ENCODE data around the gene CLEC16A. TPM values are rescaled to one million over a fixed set of nuclear protein-coding genes. Genes with fewer than 3 reads are reported as not detected.

The CLEC16A gene
- total and polyA plus RNA-seq, 7 experiments from 2014 or later = 14.7 to 38.2 (median 31.8) TPM

DNA sequence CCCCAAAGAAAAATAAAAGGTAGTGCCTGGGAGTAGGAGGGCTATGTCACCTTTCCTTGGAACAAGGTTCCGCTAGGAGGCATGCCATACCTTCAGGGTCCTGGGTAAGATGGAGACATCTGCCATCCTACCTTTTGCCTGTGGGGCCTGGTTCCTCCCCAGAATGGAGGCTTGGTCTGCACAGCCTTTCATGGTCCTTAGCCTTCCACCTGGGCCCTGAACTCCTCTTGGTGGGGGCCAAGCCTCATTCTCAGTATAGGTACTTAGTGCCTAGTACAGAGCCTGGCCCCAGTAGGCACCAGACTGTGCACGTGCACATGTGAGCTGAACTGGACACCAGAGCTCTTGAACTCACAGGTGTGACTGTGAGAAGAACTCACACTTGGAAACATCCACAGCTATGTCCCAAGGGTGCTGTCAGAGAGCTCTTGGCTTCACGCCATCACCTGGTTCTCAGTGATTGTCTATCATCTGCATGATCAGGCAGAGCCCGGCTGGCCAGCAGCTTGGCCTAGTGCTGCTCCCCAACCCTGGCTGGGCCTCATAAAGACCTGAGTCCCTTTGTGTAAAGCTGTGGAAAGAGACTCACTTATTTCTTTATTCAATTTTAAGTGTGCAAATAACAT lies 168.5 kb downstream of the CLEC16A start:
- H3K9me3 Mint-ChIP-seq = peaks cover 0 to 8% (median 0%) of the 10 kb centered on the region in 11 donors
- H3K27ac ChIP-seq (ENCODE audit: low read depth, low read length) = no peak overlapping the region
- no peaks in the 10 kb centered on the region for H3K27me3 ChIP-seq (ENCODE audit: control insufficient read depth in 2 of 2, insufficient read depth in 2 of 2, low read length in 2 of 2)
- H3K27me3 Mint-ChIP-seq = no peaks in the 10 kb centered on the region
- H3K4me1 ChIP-seq (ENCODE audit: control insufficient read depth in 2 of 2, insufficient read depth in 2 of 2, low read length in 2 of 2) = peaks cover 17 to 26% of the 10 kb centered on the region in 2 donors
- ATAC-seq (no peak), DNase-seq (no peak)
- H3K4me1 Mint-ChIP-seq = peaks cover 22 to 51% (median 33%) of the 10 kb centered on the region in 7 donors
- H3K36me3 ChIP-seq (ENCODE audit: control insufficient read depth in 2 of 3, insufficient read depth in 3 of 3, low read length in 3 of 3) = no peaks in the 10 kb centered on the region
- intact Hi-C loops (cut with micrococcal nuclease) = no loop called here
- H3K9me3 ChIP-seq (ENCODE audit: control insufficient read depth in 2 of 3, low read length in 3 of 3) = no peaks in the 10 kb centered on the region
- H3K4me3 Mint-ChIP-seq = peak overlapping the region in 1 of 10 donors; percentile 72
- H3K27ac Mint-ChIP-seq = peak overlapping the region in 3 of 9 donors; percentile 6 to 59 (median 9)
- peaks cover 0 to 48% (median 14%) of the 10 kb centered on the region in 5 donors for H3K36me3 Mint-ChIP-seq
- ChIA-PET POLR2A (no interaction called here), CTCF (no interaction called here)
- H3K4me3 ChIP-seq (ENCODE audit: low read length) = no peak overlapping the region

- Histone ChIP-seq H3K4me3 (ENCODE audit: low read length) (peak overlapping the region; percentile 31), H3K36me3 (ENCODE audit: control insufficient read depth in 2 of 3, insufficient read depth in 3 of 3, low read length in 3 of 3) (no peaks in the 10 kb centered on the region), H3K4me1 (ENCODE audit: control insufficient read depth in 2 of 2, insufficient read depth in 2 of 2, low read length in 2 of 2) (peaks cover 17 to 26% of the 10 kb centered on the region in 2 donors), H3K27ac (ENCODE audit: low read depth, low read length) (no peak overlapping the region), H3K9me3 (ENCODE audit: control insufficient read depth in 2 of 3, low read length in 3 of 3) (no peaks in the 10 kb centered on the region), H3K27me3 (ENCODE audit: control insufficient read depth in 2 of 2, insufficient read depth in 2 of 2, low read length in 2 of 2) (no peaks in the 10 kb centered on the region)
- H3K4me1 Mint-ChIP-seq = peaks cover 22 to 53% (median 33%) of the 10 kb centered on the region in 7 donors
- ChIA-PET POLR2A (no interaction called here), CTCF (no interaction called here)
- DNase-seq (peak in 7 of 9 donors; percentile 14 to 43 (median 31)), ATAC-seq (peak; percentile 77)
- peak overlapping the region; percentile 51 to 83 (median 64) for H3K4me3 Mint-ChIP-seq
- H3K9me3 Mint-ChIP-seq = peaks cover 0 to 8% (median 0%) of the 10 kb centered on the region in 11 donors
- H3K27me3 Mint-ChIP-seq = no peaks in the 10 kb centered on the region
- H3K27ac Mint-ChIP-seq = peak overlapping the region; percentile 36 to 89 (median 65)
- peaks cover 0 to 52% (median 19%) of the 10 kb centered on the region in 5 donors for H3K36me3 Mint-ChIP-seq
- intact Hi-C loops (cut with micrococcal nuclease) = loop anchor here in 1 of 2 donors (1.0 to 2.0 kb wide), 4 partner anchors 9 to 26 kb away; no protein-coding TSS in a partner anchor
Measured at GRCh38 chr16:11114366-11115164, 170.2 kb downstream of the CLEC16A start.

DNA sequence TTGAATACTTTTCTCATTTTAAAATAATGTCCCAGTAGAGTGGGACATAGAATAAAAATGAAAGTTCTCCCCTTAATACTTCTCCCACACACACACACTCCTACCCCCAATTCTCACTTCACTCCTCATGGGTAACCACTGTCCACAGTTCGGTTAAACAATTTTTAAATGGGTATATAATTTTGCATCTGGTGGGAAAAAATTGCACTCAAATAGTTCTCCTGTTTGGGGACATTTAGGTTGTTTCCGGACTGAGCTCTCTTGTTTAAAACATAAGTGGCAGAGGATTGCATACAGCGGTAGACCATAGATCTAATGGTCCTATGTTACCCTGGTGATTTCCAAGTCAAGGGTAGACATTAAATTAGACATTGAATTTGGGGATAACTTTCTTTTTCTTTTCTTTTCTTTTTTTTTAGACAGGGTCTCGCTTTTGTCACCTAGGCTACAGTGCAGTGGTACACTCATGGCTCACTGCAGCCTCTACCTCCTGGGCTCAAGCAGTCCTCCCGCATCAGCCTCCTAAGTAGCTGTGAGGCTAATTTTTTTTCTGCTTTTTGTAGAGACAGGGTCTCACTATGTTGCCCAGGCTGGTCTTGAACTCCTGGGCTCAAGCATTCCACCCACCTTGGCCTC lies 173.3 kb downstream of the CLEC16A start:
- H3K9me3 ChIP-seq (ENCODE audit: control insufficient read depth in 2 of 3, low read length in 3 of 3) = no peaks in the 10 kb centered on the region
- ChIA-PET CTCF (no interaction called here), POLR2A (no interaction called here)
- H3K27me3 ChIP-seq (ENCODE audit: control insufficient read depth in 2 of 2, insufficient read depth in 2 of 2, low read length in 2 of 2) = no peaks in the 10 kb centered on the region
- Mint-ChIP-seq H3K4me1 (peaks cover 20 to 65% (median 36%) of the 10 kb centered on the region in 7 donors), H3K36me3 (peaks cover 4 to 55% (median 19%) of the 10 kb centered on the region in 5 donors), H3K4me3 (no peak overlapping the region), H3K27me3 (no peaks in the 10 kb centered on the region), H3K27ac (peak overlapping the region in 3 of 9 donors; percentile 2 to 71 (median 9)), H3K9me3 (no peaks in the 10 kb centered on the region)
- no peak overlapping the region for H3K4me3 ChIP-seq (ENCODE audit: low read length)
- ATAC-seq (no peak), DNase-seq (no peak)
- H3K27ac ChIP-seq (ENCODE audit: low read depth, low read length) = no peak overlapping the region
- peaks cover 17 to 26% of the 10 kb centered on the region in 2 donors for H3K4me1 ChIP-seq (ENCODE audit: control insufficient read depth in 2 of 2, insufficient read depth in 2 of 2, low read length in 2 of 2)
- H3K36me3 ChIP-seq (ENCODE audit: control insufficient read depth in 2 of 3, insufficient read depth in 3 of 3, low read length in 3 of 3) = peaks cover 0 to 17% (median 4%) of the 10 kb centered on the region in 3 experiments
- intact Hi-C loops (cut with micrococcal nuclease) = no loop called here

- H3K27ac Mint-ChIP-seq = no peak overlapping the region
- no peak overlapping the region for H3K27ac ChIP-seq (ENCODE audit: low read depth, low read length)
- ATAC-seq = no peak
- DNase-seq = no peak
- ChIA-PET POLR2A (no interaction called here), CTCF (no interaction called here)
- peaks cover 5 to 56% (median 19%) of the 10 kb centered on the region in 5 donors for H3K36me3 Mint-ChIP-seq
- peaks cover 16 to 58% (median 29%) of the 10 kb centered on the region in 7 donors for H3K4me1 Mint-ChIP-seq
- H3K9me3 ChIP-seq (ENCODE audit: control insufficient read depth in 2 of 3, low read length in 3 of 3) = no peaks in the 10 kb centered on the region
- peaks cover 0 to 24% (median 4%) of the 10 kb centered on the region in 3 experiments for H3K36me3 ChIP-seq (ENCODE audit: control insufficient read depth in 2 of 3, insufficient read depth in 3 of 3, low read length in 3 of 3)
- H3K4me3 Mint-ChIP-seq = no peak overlapping the region
- H3K27me3 Mint-ChIP-seq = no peaks in the 10 kb centered on the region
- no peaks in the 10 kb centered on the region for H3K27me3 ChIP-seq (ENCODE audit: control insufficient read depth in 2 of 2, insufficient read depth in 2 of 2, low read length in 2 of 2)
- H3K9me3 Mint-ChIP-seq = no peaks in the 10 kb centered on the region
- H3K4me3 ChIP-seq (ENCODE audit: low read length) = no peak overlapping the region
- peaks cover 13 to 20% of the 10 kb centered on the region in 2 donors for H3K4me1 ChIP-seq (ENCODE audit: control insufficient read depth in 2 of 2, insufficient read depth in 2 of 2, low read length in 2 of 2)
- intact Hi-C loops (cut with micrococcal nuclease) = no loop called here
Measured at GRCh38 chr16:11118479-11118878, 174.1 kb downstream of the CLEC16A start.

- Histone ChIP-seq H3K36me3 (ENCODE audit: control insufficient read depth in 2 of 3, insufficient read depth in 3 of 3, low read length in 3 of 3) (peaks cover 0 to 50% (median 4%) of the 10 kb centered on the region in 3 experiments), H3K27me3 (ENCODE audit: control insufficient read depth in 2 of 2, insufficient read depth in 2 of 2, low read length in 2 of 2) (no peaks in the 10 kb centered on the region), H3K27ac (ENCODE audit: low read depth, low read length) (no peak overlapping the region), H3K4me3 (ENCODE audit: low read length) (no peak overlapping the region), H3K9me3 (ENCODE audit: control insufficient read depth in 2 of 3, low read length in 3 of 3) (no peaks in the 10 kb centered on the region), H3K4me1 (ENCODE audit: control insufficient read depth in 2 of 2, insufficient read depth in 2 of 2, low read length in 2 of 2) (no peaks in the 10 kb centered on the region)
- POLR2A ChIA-PET = no interaction called here
- Mint-ChIP-seq H3K4me1 (peaks cover 0 to 51% (median 9%) of the 10 kb centered on the region in 7 donors), H3K9me3 (no peaks in the 10 kb centered on the region), H3K27ac (no peak overlapping the region), H3K36me3 (peaks cover 16 to 72% (median 28%) of the 10 kb centered on the region in 5 donors), H3K27me3 (no peaks in the 10 kb centered on the region), H3K4me3 (no peak overlapping the region)
- DNase-seq = no peak
- intact Hi-C loops (cut with micrococcal nuclease) = no loop called here
- CTCF ChIA-PET = no interaction called here
- no peak for ATAC-seq
Measured at GRCh38 chr16:11121083-11121608, 176.8 kb downstream of the CLEC16A start.

DNA sequence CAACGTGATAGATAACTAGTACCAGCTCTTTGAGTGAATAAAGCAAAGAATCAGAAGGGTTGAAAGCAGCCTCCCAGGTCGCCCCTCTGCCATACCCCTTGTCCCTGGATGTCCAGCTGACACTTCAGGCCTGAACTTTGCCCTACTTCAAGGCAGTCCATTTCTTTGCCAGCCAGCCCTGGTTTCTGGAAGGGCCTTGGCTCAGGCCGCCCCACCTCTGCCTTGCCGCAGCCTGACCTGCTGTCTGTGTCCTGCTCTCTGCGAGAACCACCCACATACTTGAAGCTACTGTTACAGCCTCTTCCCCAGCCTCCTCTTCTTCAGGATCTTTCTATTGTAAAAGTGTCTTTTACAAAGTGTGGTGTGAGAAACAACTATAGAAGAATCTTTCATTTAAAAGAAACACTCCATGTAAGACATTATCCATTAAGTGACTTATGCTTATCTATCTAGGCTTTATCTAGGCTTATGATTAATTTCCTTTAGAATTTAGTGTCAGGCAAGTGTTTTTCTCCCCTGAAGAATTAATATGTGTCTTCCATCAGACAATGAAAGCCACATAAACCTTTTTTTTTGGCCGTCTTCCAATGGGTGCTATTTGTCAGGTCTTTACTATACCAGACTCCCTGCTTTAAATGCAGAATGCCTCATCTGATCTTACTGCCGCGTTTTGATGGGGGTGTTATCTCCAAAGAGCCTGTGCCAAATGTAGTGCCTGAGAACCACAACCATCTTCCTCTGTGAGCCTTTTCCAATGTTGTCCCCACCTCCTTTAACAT lies 177.7 kb downstream of the CLEC16A start:
- ChIA-PET POLR2A (no interaction called here), CTCF (no interaction called here)
- H3K36me3 ChIP-seq (ENCODE audit: control insufficient read depth in 2 of 3, insufficient read depth in 3 of 3, low read length in 3 of 3) = peaks cover 0 to 57% (median 4%) of the 10 kb centered on the region in 3 experiments

More for the DNA sequence above, 177.7 kb downstream of the CLEC16A start:
- Mint-ChIP-seq H3K36me3 (peaks cover 22 to 70% (median 36%) of the 10 kb centered on the region in 5 donors), H3K4me1 (peaks cover 2 to 50% (median 9%) of the 10 kb centered on the region in 7 donors), H3K27me3 (no peaks in the 10 kb centered on the region), H3K4me3 (no peak overlapping the region), H3K27ac (peak overlapping the region in 3 of 9 donors; percentile 0 to 32 (median 31)), H3K9me3 (no peaks in the 10 kb centered on the region)
- no peaks in the 10 kb centered on the region for H3K4me1 ChIP-seq (ENCODE audit: control insufficient read depth in 2 of 2, insufficient read depth in 2 of 2, low read length in 2 of 2)
- DNase-seq (no peak), ATAC-seq (no peak)
- H3K27ac ChIP-seq (ENCODE audit: low read depth, low read length) = no peak overlapping the region
- H3K9me3 ChIP-seq (ENCODE audit: control insufficient read depth in 2 of 3, low read length in 3 of 3) = no peaks in the 10 kb centered on the region
- H3K27me3 ChIP-seq (ENCODE audit: control insufficient read depth in 2 of 2, insufficient read depth in 2 of 2, low read length in 2 of 2) = no peaks in the 10 kb centered on the region
- no peak overlapping the region for H3K4me3 ChIP-seq (ENCODE audit: low read length)
- intact Hi-C loops (cut with micrococcal nuclease) = no loop called here
